ENCODE measurements around the gene C20orf141.

The C20orf141 gene

GRCh38 chr20:2775139-2775538 lies 39.6 kb upstream of the C20orf141 start:
- no peaks in the 10 kb centered on the region for H3K36me3 ChIP-seq
- no peaks in the 10 kb centered on the region for H3K4me1 ChIP-seq (ENCODE audit: control insufficient read depth in 1 of 2, insufficient read depth in 1 of 2, low read depth in 1 of 2, low read length in 1 of 2)
- no peak overlapping the region for H3K27ac ChIP-seq
- TF ChIP-seq CTCF (IDR thresholded peaks at IDR 0.05) = no peak
- peaks cover 19% of the 10 kb centered on the region for H3K27me3 ChIP-seq
- no peak overlapping the region for H3K4me3 ChIP-seq (ENCODE audit: low read depth in 1 of 2, low read length in 1 of 2)
- no peaks in the 10 kb centered on the region for H3K9me3 ChIP-seq

GRCh38 chr20:2778602-2779321 lies 36.0 kb upstream of the C20orf141 start:
- Histone ChIP-seq H3K36me3 (no peaks in the 10 kb centered on the region), H3K9me3 (no peaks in the 10 kb centered on the region), H3K4me3 (ENCODE audit: low read depth in 1 of 2, low read length in 1 of 2) (no peak overlapping the region), H3K4me1 (ENCODE audit: control insufficient read depth in 1 of 2, insufficient read depth in 1 of 2, low read depth in 1 of 2, low read length in 1 of 2) (no peaks in the 10 kb centered on the region), H3K27me3 (peaks cover 27% of the 10 kb centered on the region), H3K27ac (no peak overlapping the region)
- TF ChIP-seq CTCF (IDR thresholded peaks at IDR 0.05) = no peak

GRCh38 chr20:2780948-2781347 lies 33.8 kb upstream of the C20orf141 start:
- H3K36me3 ChIP-seq = no peaks in the 10 kb centered on the region
- H3K4me3 ChIP-seq (ENCODE audit: low read depth in 1 of 2, low read length in 1 of 2) = no peak overlapping the region
- no peaks in the 10 kb centered on the region for H3K9me3 ChIP-seq
- H3K27ac ChIP-seq = no peak overlapping the region
- H3K27me3 ChIP-seq = peaks cover 30% of the 10 kb centered on the region
- TF ChIP-seq CTCF (IDR thresholded peaks at IDR 0.05) = no peak
- no peaks in the 10 kb centered on the region for H3K4me1 ChIP-seq (ENCODE audit: control insufficient read depth in 1 of 2, insufficient read depth in 1 of 2, low read depth in 1 of 2, low read length in 1 of 2)

GRCh38 chr20:2783908-2784566 lies 30.8 kb upstream of the C20orf141 start:
- H3K4me1 ChIP-seq (ENCODE audit: control insufficient read depth in 1 of 2, insufficient read depth in 1 of 2, low read depth in 1 of 2, low read length in 1 of 2) = no peaks in the 10 kb centered on the region
- no peaks in the 10 kb centered on the region for H3K9me3 ChIP-seq
- TF ChIP-seq CTCF (IDR thresholded peaks at IDR 0.05) = no peak
- H3K27me3 ChIP-seq = peaks cover 25% of the 10 kb centered on the region
- no peaks in the 10 kb centered on the region for H3K36me3 ChIP-seq
- no peak overlapping the region for H3K4me3 ChIP-seq (ENCODE audit: low read depth in 1 of 2, low read length in 1 of 2)
- H3K27ac ChIP-seq = no peak overlapping the region

GRCh38 chr20:2793471-2793870 lies 21.3 kb upstream of the C20orf141 start:
- Histone ChIP-seq H3K4me3 (ENCODE audit: low read depth in 1 of 2, low read length in 1 of 2) (no peak overlapping the region), H3K9me3 (no peaks in the 10 kb centered on the region), H3K27me3 (peaks cover 2% of the 10 kb centered on the region), H3K27ac (no peak overlapping the region), H3K36me3 (no peaks in the 10 kb centered on the region), H3K4me1 (ENCODE audit: control insufficient read depth in 1 of 2, insufficient read depth in 1 of 2, low read depth in 1 of 2, low read length in 1 of 2) (no peaks in the 10 kb centered on the region)
- no peak for TF ChIP-seq CTCF (IDR thresholded peaks at IDR 0.05)
